GM12865 (cell line): ENCODE results near the gene LRCH3.

Experiments
- DNase-seq: peaks from one replicate; pipeline ENCODE4 v3.0.0; 2010; ENCODE audit warnings: low read depth
- H3K4me3 ChIP-seq: 2 replicates; pipeline ENCODE4 v1.5.1; 2011; ENCODE audit warnings: mild to moderate bottlenecking, low read depth, low read length, control low read depth
- CTCF ChIP-seq: IDR thresholded peaks from 2 replicates; pipeline ENCODE4 v1.5.1; 2011; ENCODE audit warnings: low read length, control low read depth, low read depth, inconsistent platforms; ENCODE audit not compliant: insufficient read depth; ENCODE audit errors: missing control alignments

The LRCH3 gene

GRCh38 chr3:197749601-197750395 is 41.3 kb upstream of the LRCH3 start, which contains the start of gene FYTTD1:
FYTTD1 (plus strand) TSS chr3:197749883; CDS start chr3:197749972, 89 bp downstream.
- peak; percentile 94 for DNase-seq
- peak; percentile 36 for TF ChIP-seq CTCF
- H3K4me3 ChIP-seq = peak within 1 kb of the TSS; percentile 89

GRCh38 chr3:197750396-197750831 is 40.6 kb upstream of the LRCH3 start:
- peak; percentile 88 for DNase-seq
- TF ChIP-seq CTCF = no peak
- H3K4me3 ChIP-seq = peak overlapping the region; percentile 89

- H3K4me3 ChIP-seq = peak overlapping the region; percentile 89
- DNase-seq = peak; percentile 68
- no peak for TF ChIP-seq CTCF
Measured at GRCh38 chr3:197750858-197751737, 40.0 kb upstream of the LRCH3 start.

GRCh38 chr3:197752107-197752506 is 38.9 kb upstream of the LRCH3 start:
- DNase-seq = peak; percentile 33
- peak overlapping the region; percentile 89 for H3K4me3 ChIP-seq
- no peak for TF ChIP-seq CTCF

- peak overlapping the region; percentile 89 for H3K4me3 ChIP-seq
- peak; percentile 27 for DNase-seq
- peak; percentile 15 for TF ChIP-seq CTCF
Measured at GRCh38 chr3:197753263-197753662, 37.8 kb upstream of the LRCH3 start.

GRCh38 chr3:197756704-197757103 is 34.4 kb upstream of the LRCH3 start:
- no peak overlapping the region for H3K4me3 ChIP-seq
- DNase-seq = no peak
- TF ChIP-seq CTCF = no peak
